Hematopoietic multipotent progenitor cell treated with erythropoietin and hydrocortisone succinate and interleukin-3 and kit ligand, for 17 days (in vitro differentiated cells): Measurements from ENCODE around the gene DOCK2.
"Not testable (repeated sequence)": the region's sequence is repeated elsewhere in the genome, so short reads cannot be mapped to it uniquely, and the experiment has no call there.

Experiments
- DNase-seq: peaks from one replicate; pipeline ENCODE4 v3.0.0-alpha.2; 2015; ENCODE audit warnings: low spot score

The DOCK2 gene

DNA sequence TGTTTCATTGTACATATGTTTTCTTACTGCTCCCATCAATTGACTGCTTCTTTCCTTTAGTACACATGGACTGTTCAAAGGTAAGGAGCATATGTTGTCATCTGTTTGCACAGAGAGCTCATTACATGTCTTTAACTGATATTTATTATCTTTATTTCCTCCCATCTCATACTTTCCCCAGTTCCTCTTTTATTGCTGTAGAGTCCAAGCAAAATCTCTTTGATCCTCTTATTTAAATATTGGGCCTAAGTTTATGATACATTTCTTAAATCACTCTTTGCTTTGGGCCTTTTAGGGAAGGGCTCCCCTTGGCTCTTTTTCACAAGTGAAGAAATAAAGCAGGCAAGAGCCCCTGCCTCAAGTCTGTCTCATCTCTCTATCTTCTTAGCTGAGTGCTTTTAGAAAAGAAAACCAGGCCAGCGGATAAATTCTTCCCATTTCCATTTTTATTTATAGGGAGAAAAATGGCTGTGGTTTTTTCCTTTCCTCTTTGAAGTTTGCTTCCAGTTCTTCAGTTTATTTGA is 152.4 kb downstream of the DOCK2 start:
- DNase-seq, result no peak

- DNase-seq, result no peak
These were observed 154.2 kb downstream of the DOCK2 start for GRCh38 chr5:169791251-169791650.

GRCh38 chr5:169795338-169795737 is 158.3 kb downstream of the DOCK2 start:
- no peak for DNase-seq

DNA sequence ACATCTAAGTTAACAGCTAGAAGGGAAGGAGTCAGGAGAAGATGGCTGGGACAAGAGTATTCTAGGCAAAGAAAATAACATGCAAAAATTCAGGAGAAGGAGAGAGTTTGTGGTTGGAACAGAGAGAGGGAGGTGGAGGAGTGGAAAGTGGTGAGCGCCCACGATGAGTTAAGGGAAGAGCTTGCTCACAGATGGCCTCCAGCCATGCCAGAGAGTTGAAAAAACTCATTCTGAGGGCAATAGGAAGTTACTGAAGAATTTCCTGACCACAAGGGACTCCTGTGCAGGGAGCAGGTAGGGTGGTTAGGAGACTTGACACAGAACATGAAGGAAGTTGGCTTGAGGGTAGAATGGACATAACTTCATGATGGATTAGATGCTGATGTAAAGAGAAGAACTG is 159.7 kb downstream of the DOCK2 start:
- no peak for DNase-seq

- no peak for DNase-seq
These were observed 160.5 kb downstream of the DOCK2 start for GRCh38 chr5:169797577-169797976.

GRCh38 chr5:169798438-169798837 is 161.4 kb downstream of the DOCK2 start:
- no peak for DNase-seq

- DNase-seq, result no peak
These were observed 162.0 kb downstream of the DOCK2 start for GRCh38 chr5:169798906-169799660.

DNA sequence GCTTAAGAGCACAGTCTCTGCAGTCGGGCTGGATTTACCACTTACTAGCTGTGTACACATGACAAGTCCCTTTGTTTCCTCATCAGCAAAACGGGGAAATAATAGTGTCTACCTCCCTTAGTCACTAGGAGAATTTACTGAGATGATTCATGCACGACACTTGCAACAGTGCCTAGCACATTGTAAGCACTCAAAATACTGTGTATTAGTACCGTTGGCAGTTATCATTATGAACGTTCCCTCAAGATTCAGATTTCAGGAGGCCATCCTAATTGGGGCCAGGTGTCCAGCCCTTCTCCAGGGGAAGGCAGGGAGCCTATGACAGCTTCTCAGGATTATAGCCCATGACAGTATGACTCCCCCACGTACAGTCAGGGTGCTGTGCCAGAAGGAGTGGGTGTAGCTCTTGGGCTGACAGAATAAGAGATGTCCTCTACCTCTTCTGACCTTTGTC is 164.3 kb downstream of the DOCK2 start:
- DNase-seq, result no peak

- no peak for DNase-seq
These were observed 164.7 kb downstream of the DOCK2 start for GRCh38 chr5:169801781-169802180.

- no peak for DNase-seq
These were observed 166.3 kb downstream of the DOCK2 start for GRCh38 chr5:169803077-169803981.

DNA sequence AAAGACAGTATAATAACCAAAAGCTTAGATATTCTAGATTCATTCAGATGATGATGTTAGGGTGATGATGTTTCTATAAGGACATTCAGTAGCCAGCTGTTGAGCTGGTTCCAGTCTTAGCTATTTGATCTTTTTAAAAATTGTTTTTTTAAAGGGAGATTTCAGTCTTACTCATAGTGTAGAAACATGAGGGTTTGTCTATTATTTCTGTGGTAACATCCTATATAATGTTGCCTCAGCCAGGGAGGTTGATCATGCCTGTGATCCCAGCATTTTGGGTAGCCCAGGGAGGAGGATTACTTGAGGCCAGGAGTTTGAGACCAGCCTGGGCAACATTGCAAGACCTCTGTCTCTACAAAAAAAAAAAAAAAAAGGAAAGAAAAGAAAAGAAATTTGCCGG is 167.8 kb downstream of the DOCK2 start:
- no peak for DNase-seq

DNA sequence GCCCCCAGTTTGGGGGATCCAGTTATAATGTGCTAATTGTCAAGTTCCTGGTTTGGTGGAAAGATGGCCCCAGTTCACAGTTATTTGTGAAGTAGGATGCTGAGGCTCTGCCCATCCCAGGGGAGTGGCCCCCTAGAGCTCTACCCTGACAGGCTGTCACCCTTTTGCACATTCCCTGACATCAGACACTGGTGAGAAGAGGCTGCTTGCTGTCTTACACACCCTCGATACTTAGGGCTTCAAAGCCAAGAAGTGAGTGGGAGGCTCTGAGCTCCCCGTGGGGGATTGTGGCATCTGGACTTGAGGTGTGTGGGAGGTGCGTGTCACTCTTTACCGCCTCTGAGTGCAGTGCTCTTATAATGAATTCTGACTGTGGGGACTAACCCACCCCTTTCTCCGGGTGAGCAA is 168.5 kb downstream of the DOCK2 start:
- no peak for DNase-seq

GRCh38 chr5:169805937-169806700 is 169.0 kb downstream of the DOCK2 start:
- no peak for DNase-seq

DNA sequence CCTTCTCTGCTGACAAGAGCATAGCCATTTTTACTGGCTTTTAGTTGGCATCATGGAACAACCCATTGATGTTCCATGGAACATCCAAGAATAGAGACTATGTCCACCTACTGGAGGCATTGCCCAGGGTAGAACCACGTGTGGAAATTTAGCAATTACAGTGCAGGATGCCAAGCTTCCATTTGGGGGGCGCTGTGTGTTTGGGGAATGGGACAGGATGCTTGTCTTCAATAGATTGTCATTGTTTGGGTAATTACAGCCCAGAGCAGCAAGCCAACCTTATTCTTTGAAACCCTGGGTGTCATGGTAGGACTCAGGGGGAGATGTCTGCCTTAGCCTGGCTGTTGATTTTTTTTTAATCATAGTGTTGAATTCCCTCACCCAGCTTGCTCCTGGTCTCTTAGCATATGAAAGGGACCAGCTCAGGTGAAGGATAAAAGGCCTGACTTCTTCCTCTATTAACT is 171.1 kb downstream of the DOCK2 start:
- no peak for DNase-seq

- not testable (repeated sequence) for DNase-seq
These were observed 171.8 kb downstream of the DOCK2 start for GRCh38 chr5:169808880-169809279.

DNA sequence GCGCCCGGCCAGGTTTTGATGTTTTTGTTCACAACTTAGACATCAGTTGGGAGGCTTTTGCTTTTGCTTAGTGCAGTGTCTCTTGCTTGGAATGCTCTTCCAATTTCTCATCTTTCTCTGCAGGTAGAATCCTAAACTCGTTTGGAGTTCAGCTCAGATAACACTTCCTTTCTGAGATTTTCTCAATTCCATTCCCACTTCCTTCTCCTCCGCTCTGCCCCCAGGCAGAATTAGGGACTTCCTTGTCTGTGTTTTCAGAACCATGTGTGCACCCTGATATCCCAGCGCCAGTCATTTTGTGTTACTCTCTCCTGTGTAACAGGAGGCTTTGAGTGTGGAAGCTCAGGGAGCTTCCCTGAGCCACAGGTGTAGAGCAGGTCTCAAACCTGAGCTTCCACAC is 172.2 kb downstream of the DOCK2 start:
- no peak for DNase-seq

DNA sequence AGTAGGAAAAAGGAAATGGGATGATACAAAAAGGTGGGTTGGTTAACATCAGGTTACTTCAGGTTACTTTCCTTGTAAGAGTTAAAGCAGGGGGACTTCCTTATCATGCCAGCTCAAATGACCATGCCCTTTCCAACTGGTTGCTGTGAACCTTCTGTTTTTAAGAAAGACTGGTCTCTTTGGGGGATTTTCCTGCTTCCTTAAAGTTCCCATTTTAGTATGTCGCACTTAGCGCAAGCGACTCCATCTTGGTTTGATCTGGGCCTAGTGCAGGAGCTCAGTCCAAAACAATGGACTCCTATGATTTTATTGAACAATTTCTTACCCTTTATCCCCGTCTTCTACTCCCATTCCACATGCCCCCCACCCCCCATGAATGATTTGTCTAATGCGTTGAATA is 173.4 kb downstream of the DOCK2 start:
- no peak for DNase-seq

DNA sequence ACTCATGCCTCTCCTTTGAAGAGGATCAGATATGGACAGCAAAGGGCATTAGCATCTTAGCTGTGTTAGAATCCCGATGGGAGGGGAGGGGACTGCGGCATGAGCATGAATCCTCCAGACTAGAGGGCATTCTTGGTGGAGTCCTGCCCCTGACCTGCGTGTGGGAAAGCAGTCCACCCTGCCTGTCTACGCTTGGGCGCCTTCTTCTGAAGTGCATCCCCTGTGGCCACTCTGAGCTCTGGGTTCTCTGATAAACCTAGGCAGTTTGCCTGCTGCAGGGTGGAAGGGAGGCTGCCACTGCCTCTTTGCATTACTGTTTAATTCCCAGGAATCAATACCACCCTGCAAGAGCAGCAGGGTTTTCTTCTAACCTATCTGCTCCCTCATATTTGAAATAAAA is 173.9 kb downstream of the DOCK2 start:
- no peak for DNase-seq

DNA sequence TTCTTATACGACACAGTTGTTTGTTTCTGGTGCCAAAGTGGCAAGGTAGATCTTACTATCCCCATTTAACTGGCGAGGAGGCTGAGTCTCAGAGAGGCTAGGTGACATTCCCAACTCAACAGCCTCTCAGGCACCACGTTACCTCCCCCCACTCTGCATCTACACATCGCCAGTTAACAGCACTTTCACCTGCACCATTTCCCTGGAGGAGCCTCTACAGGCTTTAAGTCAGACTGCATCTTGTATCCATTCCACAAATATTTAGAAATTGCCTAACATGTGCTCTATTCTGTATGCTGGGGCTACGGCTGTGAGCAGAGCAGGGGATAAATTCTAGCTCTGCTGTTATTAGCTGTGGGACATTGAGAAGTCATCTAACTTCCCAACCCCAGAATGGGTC is 174.6 kb downstream of the DOCK2 start:
- DNase-seq, result no peak

DNA sequence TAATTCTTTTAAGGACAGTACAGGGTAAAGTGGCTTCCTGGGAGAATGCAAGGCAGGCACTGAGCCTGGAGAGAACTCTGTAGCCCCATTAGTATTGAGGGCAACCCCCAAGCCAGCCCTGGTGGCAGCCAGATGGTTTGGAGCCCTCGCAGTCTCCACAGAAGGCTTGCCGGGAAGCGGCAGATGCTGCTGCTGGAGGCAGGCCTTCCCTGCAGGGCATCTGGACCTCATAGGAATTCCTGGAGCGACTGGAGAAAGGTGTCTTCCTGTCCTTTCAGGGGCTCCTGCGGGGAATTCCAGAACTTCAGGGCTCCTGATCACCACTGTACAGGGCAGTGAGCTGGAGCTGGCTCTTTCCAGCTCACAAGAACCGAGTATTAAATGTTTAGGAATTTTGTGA is 175.7 kb downstream of the DOCK2 start:
- DNase-seq, result no peak

DNA sequence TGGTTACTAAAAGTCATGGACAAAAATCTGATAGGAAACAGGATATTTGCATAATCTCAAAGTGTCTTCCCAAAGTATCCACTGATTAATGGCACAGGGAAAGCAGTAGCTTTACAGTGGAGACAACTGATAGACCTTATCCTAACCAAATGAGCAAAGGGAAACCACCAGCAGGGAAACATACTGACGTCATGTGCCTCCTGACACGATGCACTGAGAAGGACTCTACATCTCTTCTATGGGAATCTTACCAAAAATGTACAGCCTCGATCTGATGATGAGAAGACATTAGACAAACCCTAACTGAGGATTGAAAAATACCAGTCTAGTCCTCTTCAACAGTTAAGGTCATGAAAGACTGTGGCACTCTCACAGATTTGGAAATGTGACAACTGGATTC is 177.0 kb downstream of the DOCK2 start:
- DNase-seq, result no peak

- DNase-seq, result no peak
These were observed 177.4 kb downstream of the DOCK2 start for GRCh38 chr5:169814522-169814921.
